Neutrophil (primary cell): ENCODE measurements around the gene COG7.
"Not testable (repeated sequence)": the region's sequence is repeated elsewhere in the genome, so short reads cannot be mapped to it uniquely, and the experiment has no call there.

ENCODE experiments used
- H3K27ac ChIP-seq: fragments of 200-600 bp; sonication (generic); 2 replicates; pipeline ENCODE4 v1.5.1; 2016; ENCODE audit warnings: mild to moderate bottlenecking, moderate library complexity
- H3K27me3 ChIP-seq: fragments of 200-600 bp; sonication (generic); 2 replicates; pipeline ENCODE4 v1.6.0; 2016; ENCODE audit warnings: mild to moderate bottlenecking
- H3K36me3 ChIP-seq: fragments of 200-600 bp; sonication (generic); 2 replicates; pipeline ENCODE4 v1.5.1; 2017
- H3K4me1 ChIP-seq, 2 experiments: fragments of 200-600 bp in 1 of 2; sonication (generic) in 1 of 2; 1 replicate in 1 of 2; 2 replicates in 1 of 2; pipeline versions ENCODE4 v1.5.1 to v1.6.1; 2013 to 2016; ENCODE audit warnings: low read depth in 1 of 2, low read length in 1 of 2, mild to moderate bottlenecking in 1 of 2, moderate library complexity in 1 of 2; ENCODE audit not compliant: control insufficient read depth in 1 of 2, insufficient read depth in 1 of 2
- H3K4me3 ChIP-seq, 2 experiments: fragments of 200-600 bp in 1 of 2; sonication (generic) in 1 of 2; 1 replicate in 1 of 2; 2 replicates in 1 of 2; pipeline ENCODE4 v1.5.1; 2013 to 2016; ENCODE audit warnings: low read depth in 1 of 2, low read length in 1 of 2, mild to moderate bottlenecking in 1 of 2, moderate library complexity in 1 of 2
- H3K9me3 ChIP-seq: fragments of 200-600 bp; sonication (generic); 2 replicates; pipeline ENCODE4 v1.5.1; 2016
- CTCF ChIP-seq: fragments of 200-600 bp; sonication (generic); IDR thresholded peaks from 2 replicates; pipeline ENCODE4 v1.5.1; 2016; ENCODE audit warnings: antibody characterized with exemption

COG7 gene

GRCh38 chr16:23395732-23396131 is 57.3 kb downstream of the COG7 start:
- no peak overlapping the region for H3K27ac ChIP-seq
- peaks cover 68% of the 10 kb centered on the region for H3K36me3 ChIP-seq

GRCh38 chr16:23394141-23394831 is 58.7 kb downstream of the COG7 start:
- Histone ChIP-seq H3K36me3 (peaks cover 75% of the 10 kb centered on the region), H3K4me1 (no peaks in the 10 kb centered on the region), H3K4me3 (no peak overlapping the region), H3K9me3 (no peaks in the 10 kb centered on the region), H3K27me3 (no peaks in the 10 kb centered on the region), H3K27ac (no peak overlapping the region)
- TF ChIP-seq CTCF = no peak

More at GRCh38 chr16:23395732-23396131, 57.3 kb downstream of the COG7 start:
- H3K4me3 ChIP-seq = no peak overlapping the region
- no peak for TF ChIP-seq CTCF
- H3K9me3 ChIP-seq = no peaks in the 10 kb centered on the region
- H3K4me1 ChIP-seq = no peaks in the 10 kb centered on the region
- H3K27me3 ChIP-seq = no peaks in the 10 kb centered on the region

- no peak for TF ChIP-seq CTCF
- H3K4me1 ChIP-seq = no peaks in the 10 kb centered on the region
- H3K27me3 ChIP-seq = no peaks in the 10 kb centered on the region
- no peaks in the 10 kb centered on the region for H3K9me3 ChIP-seq
- no peak overlapping the region for H3K4me3 ChIP-seq
- H3K36me3 ChIP-seq = peaks cover 62% of the 10 kb centered on the region
- no peak overlapping the region for H3K27ac ChIP-seq
Measured at GRCh38 chr16:23392223-23392600, 60.8 kb downstream of the COG7 start.

GRCh38 chr16:23391381-23392222 is 61.4 kb downstream of the COG7 start:
- H3K27ac ChIP-seq = no peak overlapping the region
- TF ChIP-seq CTCF = no peak
- no peaks in the 10 kb centered on the region for H3K9me3 ChIP-seq
- H3K4me3 ChIP-seq = no peak overlapping the region
- H3K4me1 ChIP-seq = no peaks in the 10 kb centered on the region
- peaks cover 60% of the 10 kb centered on the region for H3K36me3 ChIP-seq
- no peaks in the 10 kb centered on the region for H3K27me3 ChIP-seq

GRCh38 chr16:23389936-23390335 is 63.1 kb downstream of the COG7 start:
- not testable (repeated sequence) for H3K4me1 ChIP-seq, H3K27ac ChIP-seq, H3K27me3 ChIP-seq, H3K4me3 ChIP-seq, H3K9me3 ChIP-seq
- H3K36me3 ChIP-seq = peaks cover 48% of the 10 kb centered on the region

- no peak for TF ChIP-seq CTCF
- Histone ChIP-seq H3K27ac (no peak overlapping the region), H3K36me3 (peaks cover 48% of the 10 kb centered on the region), H3K27me3 (no peaks in the 10 kb centered on the region), H3K4me1 (no peaks in the 10 kb centered on the region), H3K4me3 (no peak overlapping the region), H3K9me3 (no peaks in the 10 kb centered on the region)
Measured at GRCh38 chr16:23389201-23389600, 63.8 kb downstream of the COG7 start.
